ENCODE data around the gene CARNS1. TPM values are rescaled to one million over a fixed set of nuclear protein-coding genes. Genes with fewer than 3 reads are reported as not detected.

CARNS1 gene
- total RNA-seq, 1 experiment from 2014 or later, result 1.1 TPM

DNA sequence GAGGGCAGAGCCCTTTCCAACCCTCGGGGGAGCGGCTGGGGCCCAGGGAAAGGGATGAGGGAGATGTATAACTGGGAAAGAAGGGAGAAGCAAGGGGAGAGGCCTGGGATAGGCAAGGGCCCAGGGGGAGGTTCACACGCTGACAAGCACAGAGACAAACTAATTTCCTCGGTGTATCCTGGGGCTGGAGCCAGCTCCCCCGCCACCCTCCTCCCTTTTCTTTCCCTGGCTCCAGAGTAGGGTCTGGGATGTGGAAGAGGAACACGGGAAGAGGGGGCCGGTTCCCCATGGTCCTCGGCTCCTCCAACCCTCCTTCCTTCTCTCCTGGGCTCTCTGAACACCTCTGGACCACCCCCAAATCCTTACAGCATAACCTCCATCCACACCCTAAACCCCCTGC is 48.9 kb upstream of the CARNS1 start:
- Histone ChIP-seq H4K8ac (replicated peaks; ENCODE audit: insufficient read length, low read depth, low read length) (no peak overlapping the region), H2BK15ac (ENCODE audit: low read depth, low read length) (no peak overlapping the region), H3K79me2 (ENCODE audit: insufficient read depth, low read length) (no peaks in the 10 kb centered on the region), H3K23me2 (ENCODE audit: insufficient read length, low read depth, low read length, poor library complexity, severe bottlenecking) (peaks cover 3% of the 10 kb centered on the region), H3K79me1 (ENCODE audit: insufficient read depth, low read depth, low read length, poor library complexity, severe bottlenecking) (no peaks in the 10 kb centered on the region), H2BK20ac (ENCODE audit: low read depth, low read length, poor library complexity, severe bottlenecking) (no peak overlapping the region), H3K4me2 (ENCODE audit: insufficient read depth, insufficient read length, low read length) (no peak overlapping the region), H3K23ac (ENCODE audit: insufficient read length, low read depth, low read length) (no peak overlapping the region), H4K20me1 (ENCODE audit: control insufficient read depth, insufficient read depth, insufficient read length) (peaks cover 3% of the 10 kb centered on the region), H2BK5ac (ENCODE audit: insufficient read length, low read length) (no peak overlapping the region), H3K27ac (ENCODE audit: insufficient read length, low read depth, low read length) (no peak overlapping the region), H3K9ac (ENCODE audit: extremely low read depth, insufficient read length, low read length) (no peak overlapping the region), H3K9me3 (ENCODE audit: control insufficient read depth, low read depth, low read length) (no peaks in the 10 kb centered on the region), H3K18ac (ENCODE audit: insufficient read length, low read depth, low read length) (no peak overlapping the region), H3K27me3 (ENCODE audit: insufficient read depth, low read length) (no peaks in the 10 kb centered on the region; the same call in 1 of the 2 replicates), H3K14ac (ENCODE audit: insufficient read depth, low read length) (no peak overlapping the region; the same call in 1 of the 2 replicates), H2AFZ (ENCODE audit: low read length) (no peak overlapping the region), H3K4ac (ENCODE audit: low read depth, low read length) (no peak overlapping the region), H3K4me1 (ENCODE audit: insufficient read depth, low read length) (peaks cover 7% of the 10 kb centered on the region; the same call in 1 of the 2 replicates), H4K5ac (ENCODE audit: insufficient read length, low read depth, low read length) (no peak overlapping the region), H2AK5ac (ENCODE audit: insufficient read length, low read length) (no peak overlapping the region), H2BK12ac (ENCODE audit: insufficient read length, low read depth, low read length) (no peak overlapping the region), H4K91ac (ENCODE audit: insufficient read length, low read depth, low read length) (no peak overlapping the region), H3T11ph (ENCODE audit: low read length) (no peak overlapping the region), H3K56ac (ENCODE audit: insufficient read length, low read depth, low read length) (no peak overlapping the region), H2BK120ac (ENCODE audit: low read depth, low read length, poor library complexity, severe bottlenecking) (no peak overlapping the region)
- no peak for TF ChIP-seq CTCF (conservative IDR thresholded peaks at IDR 0.05)
- no CpG with 5 or more reads among the region's 8 CpGs for WGBS (ENCODE audit: extremely low coverage, insufficient read length, low lambda C conversion rate)
- no peaks in the 10 kb centered on the region; a peak in 1 of 7 replicates for H3K36me3 Mint-ChIP-seq (ENCODE audit: insufficient read depth in 1 of 3, low read depth in 3 of 3)
- H3K27me3 Mint-ChIP-seq (ENCODE audit: low read depth), result peaks cover 74% of the 10 kb centered on the region
- H3K27ac Mint-ChIP-seq, result no peak overlapping the region
- H3K9me3 Mint-ChIP-seq, result no peaks in the 10 kb centered on the region
- peaks cover 29 to 31% of the 10 kb centered on the region in 2 experiments for H3K4me1 Mint-ChIP-seq
- DNase-seq, result no peak
- no peak overlapping the region for H3K4me3 Mint-ChIP-seq
